Embryonic facial prominence (tissue), 1 donor: ENCODE measurements around the gene LRRC17.
"Not testable (repeated sequence)": the region's sequence is repeated elsewhere in the genome, so short reads cannot be mapped to it uniquely, and the experiment has no call there.

Source experiments
- DNase-seq: peaks from one replicate; pipeline ENCODE4 v3.0.0-alpha.2; 2016; ENCODE audit errors: extremely low spot score

LRRC17 gene

GRCh38 chr7:102897856-102898531 is 14.8 kb upstream of the LRRC17 start:
- no peak for DNase-seq

GRCh38 chr7:102898532-102898859 is 14.3 kb upstream of the LRRC17 start:
- no peak for DNase-seq

- not testable (repeated sequence) for DNase-seq
Measured at GRCh38 chr7:102902052-102902451, 10.7 kb upstream of the LRRC17 start.

GRCh38 chr7:102903576-102903975 is 9.2 kb upstream of the LRRC17 start:
- DNase-seq, result not testable (repeated sequence)

- DNase-seq, result no peak
Measured at GRCh38 chr7:102908676-102909075, 4.1 kb upstream of the LRRC17 start.

GRCh38 chr7:102913826-102914225 is 1.0 kb downstream of the LRRC17 start:
- no peak for DNase-seq

GRCh38 chr7:102914585-102914984 is 1.8 kb downstream of the LRRC17 start:
- DNase-seq, result peak; percentile 51

GRCh38 chr7:102916426-102916825 is 3.6 kb downstream of the LRRC17 start:
- no peak for DNase-seq

- DNase-seq, result no peak
Measured at GRCh38 chr7:102916881-102917280, 4.1 kb downstream of the LRRC17 start.

- DNase-seq, result no peak
Measured at GRCh38 chr7:102917436-102918353, 4.9 kb downstream of the LRRC17 start.

- no peak for DNase-seq
Measured at GRCh38 chr7:102918845-102919244, 6.0 kb downstream of the LRRC17 start.

GRCh38 chr7:102925976-102926782 is 13.4 kb downstream of the LRRC17 start:
- no peak for DNase-seq

- no peak for DNase-seq
Measured at GRCh38 chr7:102926783-102927140, 14.0 kb downstream of the LRRC17 start.

GRCh38 chr7:102927312-102927933 is 14.6 kb downstream of the LRRC17 start:
- no peak for DNase-seq

GRCh38 chr7:102931757-102932156 is 19.0 kb downstream of the LRRC17 start:
- no peak for DNase-seq

- DNase-seq, result peak; percentile 88
Measured at GRCh38 chr7:102933763-102934162, 21.0 kb downstream of the LRRC17 start.

- DNase-seq, result no peak
Measured at GRCh38 chr7:102934239-102934638, 21.4 kb downstream of the LRRC17 start.

- no peak for DNase-seq
Measured at GRCh38 chr7:102934701-102935100, 21.9 kb downstream of the LRRC17 start.

- no peak for DNase-seq
Measured at GRCh38 chr7:102935450-102936115, 22.8 kb downstream of the LRRC17 start.

- DNase-seq, result no peak
Measured at GRCh38 chr7:102938679-102939078, 25.9 kb downstream of the LRRC17 start.

- DNase-seq, result peak; percentile 46
Measured at GRCh38 chr7:102942181-102942866, 29.5 kb downstream of the LRRC17 start.
